SH-SY5Y (cell line): Measurements from ENCODE around the gene PGK2.

ENCODE experiments used
- GATA2 ChIP-seq: IDR thresholded peaks from 2 replicates; pipeline ENCODE4 v1.6.1; 2011; ENCODE audit warnings: mild to moderate bottlenecking, low read depth, low read length
- GATA3 ChIP-seq: IDR thresholded peaks from 2 replicates; pipeline ENCODE4 v1.6.1; 2011; ENCODE audit warnings: low read depth, mild to moderate bottlenecking, low read length, moderate library complexity

Gene PGK2

DNA sequence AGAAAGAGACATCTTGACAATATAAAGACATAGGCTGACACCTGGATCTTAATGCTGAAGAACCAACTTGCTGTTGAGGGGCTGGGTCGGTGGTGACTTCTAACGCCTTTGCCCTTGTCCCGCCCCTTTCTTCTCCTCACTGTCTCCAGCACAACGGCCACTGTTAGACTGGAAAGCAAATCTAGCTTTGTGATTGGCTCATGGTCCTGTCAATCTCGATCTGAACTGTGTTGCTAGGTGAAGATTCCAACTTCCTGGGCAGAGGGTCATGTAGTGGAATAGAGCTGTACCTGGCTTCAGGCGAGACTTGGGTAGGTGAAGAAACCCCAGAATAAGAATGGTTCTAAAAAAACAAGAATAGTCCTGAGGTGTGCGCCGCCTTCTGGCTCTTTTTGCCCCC is at the start of gene PGK2:
TSS of gene PGK2 (minus strand) at position 110 of the 400 bp plus-strand sequence. CDS start at position 12, 98 bp downstream.
- TF ChIP-seq GATA2 (no peak), GATA3 (no peak)

DNA sequence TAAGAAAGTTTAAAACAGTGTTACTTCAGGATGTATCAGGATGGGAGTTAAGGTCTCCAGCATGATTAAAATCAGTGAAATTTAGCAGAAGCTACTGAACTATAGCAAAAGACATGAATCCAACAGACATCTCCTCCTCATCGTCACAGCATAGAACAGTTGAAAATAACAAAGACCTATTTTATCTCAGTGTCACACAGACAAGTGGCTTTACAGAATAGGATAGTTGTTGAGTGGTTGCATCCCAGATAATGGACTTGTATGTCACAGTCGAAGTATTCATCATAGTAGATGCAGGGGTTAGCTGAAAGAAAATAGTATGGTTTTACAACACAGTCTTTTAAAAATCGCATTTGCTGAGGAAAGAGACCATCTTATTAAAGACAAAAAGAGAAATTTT is 48.1 kb upstream of the PGK2 start:
- TF ChIP-seq GATA2, result no peak
- no peak for TF ChIP-seq GATA3

DNA sequence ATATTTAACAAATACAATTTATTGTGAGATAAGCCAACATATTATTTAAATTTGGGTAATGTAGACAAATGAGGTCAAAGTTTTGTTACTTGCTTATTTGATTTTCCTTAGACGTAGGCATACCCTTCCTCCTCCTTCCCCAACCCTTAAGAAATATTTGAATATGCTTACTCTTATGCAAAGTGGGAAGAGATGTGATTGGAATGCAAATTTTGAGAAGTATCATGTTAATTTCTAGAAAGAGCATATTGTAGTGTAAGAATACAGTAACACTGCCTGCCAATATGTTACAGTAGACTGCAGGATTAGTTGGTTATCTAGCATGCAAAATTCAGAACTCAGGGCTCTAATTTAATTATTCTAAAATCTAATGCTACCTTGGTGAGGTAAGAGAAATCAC is 46.3 kb upstream of the PGK2 start:
- no peak for TF ChIP-seq GATA2

DNA sequence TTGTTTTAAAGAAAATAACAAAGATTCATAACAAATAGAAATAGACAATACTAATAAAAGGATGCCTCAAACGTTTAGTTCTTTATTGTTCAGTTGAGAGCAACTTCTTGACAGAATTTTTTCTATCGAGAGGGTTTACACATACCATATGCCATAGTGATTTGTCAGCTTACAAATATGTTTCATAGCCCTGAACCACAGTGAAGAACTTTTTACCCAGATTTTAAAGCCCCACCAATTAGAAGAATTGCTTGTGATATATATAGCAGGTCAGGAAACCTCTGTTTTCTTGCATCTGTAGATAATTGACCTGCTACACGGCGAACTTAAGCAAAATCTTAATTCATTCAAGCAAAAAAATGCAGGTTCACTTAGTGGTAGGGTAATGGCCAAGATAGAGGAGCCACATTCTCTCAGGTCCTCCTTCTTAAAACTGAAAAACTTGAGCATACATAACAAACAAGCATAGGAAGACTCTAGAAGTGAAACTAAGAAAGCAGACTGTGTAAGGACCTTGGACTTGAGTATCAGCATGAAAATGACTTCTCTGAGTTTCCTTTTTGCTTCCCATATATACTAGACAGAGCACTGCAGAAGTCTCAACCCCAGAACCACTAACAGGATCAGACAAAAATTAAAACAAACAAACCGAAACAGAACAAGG is 39.8 kb upstream of the PGK2 start:
- TF ChIP-seq GATA3 (no peak), GATA2 (no peak)

DNA sequence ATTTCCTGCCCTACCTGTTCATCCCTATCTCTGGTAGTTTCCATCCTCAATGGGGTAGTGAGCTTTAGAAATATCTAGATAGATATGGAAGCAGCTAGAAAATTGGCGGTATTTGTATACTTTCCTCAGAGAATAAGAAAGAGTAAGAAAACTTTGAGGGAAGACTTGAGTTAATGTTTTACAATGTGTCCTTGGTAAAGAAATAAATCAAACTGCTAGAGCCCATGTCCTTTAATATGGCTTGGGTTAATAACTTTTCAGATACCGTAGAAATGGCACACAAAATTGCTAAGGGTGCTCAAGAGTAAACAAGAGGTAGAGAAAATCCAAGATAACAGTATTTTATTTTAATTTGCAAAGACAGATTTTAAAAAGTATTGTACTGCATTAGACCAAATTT is 28.1 kb upstream of the PGK2 start:
- TF ChIP-seq GATA2 (no peak), GATA3 (no peak)

DNA sequence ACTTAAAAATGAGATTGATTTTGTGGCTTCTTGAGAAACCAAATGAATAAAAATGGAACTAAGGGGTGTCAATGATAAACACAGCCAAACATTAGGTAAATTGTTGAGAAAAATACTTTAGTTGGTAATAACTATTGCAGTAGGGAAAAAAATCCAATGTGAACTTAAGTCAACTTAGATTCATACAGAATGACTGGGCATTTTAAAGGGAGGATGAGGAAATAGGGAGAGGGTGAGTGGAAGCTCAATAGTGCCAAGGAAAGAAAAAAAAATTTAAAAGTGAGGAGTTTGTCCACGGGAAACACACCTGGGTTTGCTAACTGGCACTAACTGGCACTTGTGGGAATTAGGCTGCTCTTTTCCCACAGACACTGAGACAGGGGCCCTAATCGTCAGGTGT is 26.2 kb upstream of the PGK2 start:
- TF ChIP-seq GATA3 (no peak), GATA2 (no peak)

DNA sequence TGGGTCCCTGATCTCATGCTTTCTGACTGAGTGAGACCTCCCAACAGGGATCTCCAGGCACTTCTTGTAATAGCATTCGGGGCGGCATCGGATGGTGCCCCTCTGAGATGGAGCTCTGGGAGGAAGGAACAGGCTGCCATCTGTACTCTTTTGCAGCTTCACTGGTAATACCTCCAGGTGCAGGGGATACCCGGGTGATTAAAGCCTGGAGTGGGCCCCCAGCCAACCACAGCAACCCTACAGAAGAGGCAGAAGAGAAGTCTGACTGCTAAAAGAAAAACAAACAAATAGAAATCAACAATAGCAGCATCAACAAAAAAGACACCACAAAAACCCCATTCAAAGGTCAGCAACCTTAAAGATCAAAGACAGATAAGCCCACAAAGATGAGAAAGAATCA is 19.1 kb upstream of the PGK2 start:
- TF ChIP-seq GATA2 (no peak), GATA3 (no peak)

DNA sequence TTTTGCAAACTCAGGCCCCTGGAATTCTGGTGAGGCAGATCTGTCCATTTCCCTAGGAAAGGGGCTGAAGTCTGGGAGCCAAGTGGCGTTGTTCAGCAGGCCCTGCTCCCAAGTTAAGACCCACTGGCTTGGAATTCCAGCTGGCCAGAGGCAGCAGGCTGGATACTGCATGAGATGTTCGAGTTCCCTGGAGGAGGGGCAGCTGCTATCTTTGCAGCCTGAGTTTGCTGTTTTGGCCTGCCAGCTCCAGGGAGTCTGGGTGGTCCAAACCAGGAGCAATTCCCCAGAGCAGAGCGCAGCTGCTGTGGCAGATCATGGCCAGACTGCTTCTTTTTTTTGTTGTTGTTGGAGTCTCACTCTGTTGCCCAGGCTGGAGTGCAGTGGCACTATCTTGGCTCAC is 18.2 kb upstream of the PGK2 start:
- TF ChIP-seq GATA2, result no peak
- TF ChIP-seq GATA3, result no peak

DNA sequence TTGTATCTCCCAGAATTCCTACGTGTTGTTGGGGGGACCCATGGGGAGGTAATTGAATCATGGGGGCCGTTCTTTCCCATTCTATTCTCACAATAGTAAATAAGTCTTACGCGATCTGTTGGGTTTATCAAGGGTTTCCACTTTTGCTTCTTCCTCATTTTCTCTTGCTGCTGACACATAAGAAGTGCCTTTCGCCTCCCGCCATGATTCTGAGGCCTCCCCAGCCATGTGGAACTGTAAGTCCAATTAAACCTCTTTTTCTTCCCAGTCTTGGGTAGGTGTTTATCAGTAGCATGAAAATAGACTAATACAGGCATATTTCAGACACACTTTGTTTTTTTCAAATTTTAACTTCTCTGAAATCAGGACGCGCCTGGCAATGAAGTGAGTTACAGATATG is 14.4 kb upstream of the PGK2 start:
- TF ChIP-seq GATA3, result no peak
- TF ChIP-seq GATA2, result no peak

DNA sequence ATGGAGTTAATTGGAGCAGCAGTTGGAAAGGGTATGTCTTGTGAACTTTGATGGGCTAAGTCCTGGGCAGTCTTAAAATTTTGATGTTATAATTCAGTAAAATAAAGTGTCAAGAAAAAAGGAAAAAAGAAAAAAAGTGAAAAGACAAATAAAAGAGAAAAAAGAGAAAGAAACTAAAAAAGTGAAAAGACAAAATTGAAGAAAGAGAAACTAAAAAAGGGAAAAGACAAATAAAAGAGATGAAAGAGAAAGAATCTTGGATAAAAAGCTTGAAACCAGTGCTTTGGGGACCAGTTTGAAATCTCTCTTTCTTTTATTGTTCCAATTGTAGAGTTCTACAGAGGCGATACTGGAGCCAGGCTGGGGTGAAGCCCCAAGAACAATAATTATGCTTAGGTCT is 12.0 kb upstream of the PGK2 start:
- no peak for TF ChIP-seq GATA2
- no peak for TF ChIP-seq GATA3

DNA sequence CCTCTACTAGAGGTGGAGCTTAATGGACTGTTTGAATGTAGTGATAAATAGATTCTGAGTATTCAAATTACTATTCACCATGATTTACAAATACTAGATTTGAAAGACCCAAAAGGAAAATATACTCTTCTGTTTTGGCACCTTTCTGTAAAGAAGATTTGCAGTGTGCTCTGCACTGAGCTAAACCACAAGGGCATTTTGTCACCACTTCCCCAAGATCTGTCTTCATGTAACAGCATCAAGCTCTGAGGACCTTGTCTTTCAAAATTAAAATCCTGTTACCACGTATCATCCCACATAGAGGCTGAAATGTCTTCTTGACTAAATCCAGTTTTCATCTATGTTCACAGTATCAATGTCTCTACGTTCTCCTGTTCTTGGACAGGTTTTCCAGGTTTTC is 3.3 kb upstream of the PGK2 start:
- TF ChIP-seq GATA2 (no peak), GATA3 (no peak)

DNA sequence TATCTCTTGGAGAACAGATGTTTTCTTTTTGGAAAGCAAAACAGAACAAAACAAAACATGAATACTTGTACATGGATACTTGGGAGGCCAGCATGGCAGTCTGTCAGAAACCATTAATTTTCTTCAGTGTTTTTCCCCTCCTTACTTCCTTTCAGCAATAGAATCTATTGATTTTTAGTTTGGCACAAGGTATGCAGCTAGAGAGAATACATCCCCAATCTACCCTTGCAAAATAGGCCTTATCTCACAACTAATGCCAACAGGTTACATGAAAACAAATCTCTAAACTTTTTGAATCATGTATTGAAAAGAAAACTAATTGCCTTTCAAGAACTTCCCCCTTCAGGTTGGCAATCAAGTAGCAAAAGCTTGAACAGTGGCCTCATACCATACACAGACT is 2.8 kb downstream of the PGK2 start:
- TF ChIP-seq GATA3 (no peak), GATA2 (no peak)

DNA sequence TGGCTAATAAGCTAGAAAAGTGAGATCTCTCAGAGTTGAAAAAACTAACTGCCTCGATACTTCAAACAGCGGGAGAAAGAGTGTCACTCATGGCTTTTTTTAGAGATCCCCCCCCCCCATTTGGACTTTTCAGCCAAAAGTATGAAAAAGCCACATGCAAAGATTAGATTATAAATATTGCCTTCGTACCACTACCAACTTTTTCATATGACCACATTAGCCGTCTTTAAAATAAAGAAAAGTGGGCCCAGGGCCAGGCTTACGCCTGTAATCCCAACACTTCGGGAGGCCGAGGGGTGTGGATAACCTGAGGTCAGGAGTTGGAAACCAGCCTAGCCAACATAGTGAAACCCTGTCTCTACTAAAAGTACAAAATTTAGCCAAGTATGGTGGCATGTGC is 4.4 kb downstream of the PGK2 start:
- TF ChIP-seq GATA3 (no peak), GATA2 (no peak)

DNA sequence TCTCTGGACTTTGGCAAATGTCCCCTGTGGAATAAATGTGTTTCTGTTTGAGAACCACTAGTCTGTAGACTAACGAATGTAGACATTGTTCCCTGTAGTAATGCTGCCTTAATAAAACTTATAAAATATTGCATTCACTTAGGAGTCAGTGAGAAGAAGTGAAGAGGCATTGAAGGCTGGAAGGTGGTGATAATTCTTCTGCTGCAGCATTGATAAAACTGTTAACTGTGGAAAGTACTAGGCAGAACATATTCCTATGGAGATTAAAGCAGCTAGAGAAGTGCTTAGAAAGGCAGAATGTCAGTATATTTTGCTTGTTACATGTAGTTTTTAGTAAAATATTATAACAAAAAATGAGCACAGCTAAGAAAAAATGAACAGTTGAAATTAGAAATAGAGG is 4.8 kb downstream of the PGK2 start:
- TF ChIP-seq GATA3 (no peak), GATA2 (no peak)

DNA sequence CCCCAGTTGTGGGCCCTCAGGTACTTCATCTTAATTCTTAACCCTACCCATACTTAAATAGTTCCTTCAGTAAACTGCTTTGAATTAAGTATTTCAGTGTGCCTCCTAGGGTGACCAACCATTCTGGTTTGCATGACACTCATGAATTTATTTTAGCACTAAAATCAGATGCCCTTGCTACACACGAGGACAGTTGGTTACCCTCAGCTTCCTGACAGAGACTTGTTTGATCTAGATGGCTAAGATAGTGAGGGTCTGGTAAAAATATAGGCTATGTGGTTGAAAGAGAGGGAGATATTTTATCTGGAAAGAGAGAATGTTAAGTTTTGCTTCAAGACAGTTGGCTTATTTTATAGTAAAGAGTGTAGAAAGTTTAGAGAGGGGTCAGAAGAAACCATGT is 10.6 kb downstream of the PGK2 start:
- no peak for TF ChIP-seq GATA2
- no peak for TF ChIP-seq GATA3

DNA sequence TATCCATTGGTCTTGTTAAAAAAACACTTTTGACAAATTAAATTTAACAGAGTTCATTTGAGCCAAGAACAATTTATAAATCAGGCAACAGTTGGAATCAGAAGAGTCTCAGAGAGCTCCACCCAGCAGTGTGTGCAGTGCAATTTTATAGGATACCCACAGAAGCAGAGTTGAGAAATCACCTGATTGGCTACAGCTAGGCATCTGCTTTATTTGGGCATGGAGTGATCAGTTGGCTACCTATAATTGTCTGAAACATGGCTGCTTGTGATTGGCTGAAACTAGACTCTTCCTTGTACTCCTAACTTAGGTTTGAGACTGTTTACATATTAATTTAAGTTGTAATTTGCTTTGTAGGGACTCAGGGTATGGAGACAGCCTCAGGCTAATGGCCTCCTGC is 12.0 kb downstream of the PGK2 start:
- TF ChIP-seq GATA3 (no peak), GATA2 (no peak)

DNA sequence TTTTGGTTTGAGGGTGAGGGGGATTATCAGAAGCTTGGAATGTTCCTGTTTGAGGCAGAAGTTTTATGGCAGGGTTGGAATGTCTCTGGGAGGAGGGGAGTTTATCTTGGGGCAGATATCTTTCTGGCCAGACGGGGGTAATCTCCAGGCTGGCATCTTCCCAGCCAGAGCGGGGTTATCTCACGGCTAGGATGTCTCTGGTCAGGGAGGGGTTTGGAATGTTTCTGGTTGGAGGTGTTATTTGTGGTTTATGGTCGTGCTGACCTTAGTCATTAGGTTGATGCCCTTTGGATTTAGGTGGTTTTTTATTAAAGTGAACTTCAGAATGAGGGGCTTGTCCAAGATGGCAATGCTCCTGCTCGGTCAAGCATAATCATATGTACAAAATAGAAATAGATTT is 14.8 kb downstream of the PGK2 start:
- TF ChIP-seq GATA2 (no peak), GATA3 (no peak)
